GM23338 (cell line): Measurements from ENCODE around the gene NDUFA11. TPM values are rescaled to one million over a fixed set of nuclear protein-coding genes. Genes with fewer than 3 reads are reported as not detected.

Source experiments
- ATAC-seq: fragments of 200-7000 bp; cut with Tn5 transposase; 3 replicates; pipeline ENCODE4 v1.9.1; 2020
- DNase-seq: peaks from one replicate; pipeline ENCODE4 v3.0.0-alpha.2; 2015; ENCODE audit warnings: low spot score
- H2AFZ ChIP-seq: fragments of 200-600 bp; sonication (generic); 2 replicates; pipeline ENCODE4 v1.8.0; 2016; ENCODE audit warnings: antibody characterized with exemption, mild to moderate bottlenecking, moderate library complexity
- H3F3A ChIP-seq: fragments of 200-600 bp; sonication (generic); replicated peaks from 2 replicates; pipeline ENCODE4 v1.8.0; 2017; ENCODE audit warnings: antibody characterized with exemption, mixed run types, low read depth
- H3K27ac ChIP-seq: fragments of 200-600 bp; sonication (generic); 2 replicates; pipeline ENCODE4 v1.6.1; 2016; ENCODE audit warnings: low read depth
- H3K27me3 ChIP-seq: fragments of 200-600 bp; sonication (generic); 2 replicates; pipeline ENCODE4 v1.8.0; 2016; ENCODE audit warnings: mild to moderate bottlenecking, mixed run types, moderate library complexity; ENCODE audit not compliant: insufficient read depth
- H3K36me3 ChIP-seq: fragments of 200-600 bp; sonication (generic); 2 replicates; pipeline ENCODE4 v1.8.0; 2016; ENCODE audit warnings: mild to moderate bottlenecking; ENCODE audit not compliant: insufficient read depth
- H3K4me1 ChIP-seq: fragments of 200-600 bp; sonication (generic); 2 replicates; pipeline ENCODE4 v1.8.0; 2016; ENCODE audit warnings: mild to moderate bottlenecking, moderate library complexity; ENCODE audit not compliant: insufficient read depth
- H3K4me2 ChIP-seq: fragments of 200-600 bp; sonication (generic); 2 replicates; pipeline ENCODE4 v1.7.1; 2017; ENCODE audit warnings: mixed run types
- H3K4me3 ChIP-seq: fragments of 200-600 bp; sonication (generic); 2 replicates; pipeline ENCODE4 v1.6.1; 2016; ENCODE audit warnings: mixed run types
- H3K79me2 ChIP-seq: fragments of 200-600 bp; sonication (generic); replicated peaks from 2 replicates; pipeline ENCODE4 v1.8.0; 2017; ENCODE audit warnings: mild to moderate bottlenecking; ENCODE audit not compliant: insufficient read depth
- H3K9me2 ChIP-seq: fragments of 200-600 bp; sonication (generic); 2 replicates; pipeline ENCODE4 v1.8.0; 2017; ENCODE audit not compliant: insufficient read depth
- H4K20me1 ChIP-seq: fragments of 200-600 bp; sonication (generic); replicated peaks from 2 replicates; pipeline ENCODE4 v1.8.0; 2017; ENCODE audit warnings: mild to moderate bottlenecking; ENCODE audit not compliant: insufficient read depth
- H3K27ac Mint-ChIP-seq: 2 replicates; pipeline ENCODE4 v1.8.0; 2020; ENCODE audit warnings: inconsistent platforms, mild to moderate bottlenecking, moderate library complexity, mixed read lengths
- H3K27me3 Mint-ChIP-seq: 3 replicates; pipeline ENCODE4 v1.8.0; 2022; ENCODE audit warnings: low read depth, mild to moderate bottlenecking, moderate library complexity, mixed read lengths, inconsistent platforms; ENCODE audit not compliant: insufficient read depth, poor library complexity
- H3K36me3 Mint-ChIP-seq: 3 replicates; pipeline ENCODE4 v1.8.0; 2021; ENCODE audit warnings: low read depth, mild to moderate bottlenecking, inconsistent platforms, moderate library complexity, mixed read lengths
- H3K4me1 Mint-ChIP-seq: 3 replicates; pipeline ENCODE4 v1.8.0; 2020; ENCODE audit warnings: mild to moderate bottlenecking, inconsistent platforms, mixed read lengths
- H3K4me3 Mint-ChIP-seq: 3 replicates; pipeline ENCODE4 v1.8.0; 2021; ENCODE audit warnings: moderate library complexity, mild to moderate bottlenecking, inconsistent platforms, mixed read lengths
- H3K9me3 Mint-ChIP-seq: 3 replicates; pipeline ENCODE4 v1.8.0; 2020; ENCODE audit warnings: moderate library complexity, mild to moderate bottlenecking, inconsistent platforms, mixed read lengths
- CREB1 ChIP-seq: fragments of 250-450 bp; sonication (Bioruptor Pico); IDR thresholded peaks from 2 replicates; pipeline ENCODE4 v1.5.0; 2020; ENCODE audit warnings: low read depth, mild to moderate bottlenecking, moderate library complexity
- EZH2 ChIP-seq: fragments of 200-600 bp; sonication (generic); IDR thresholded peaks from one replicate; pipeline ENCODE4 v1.8.0; 2017; ENCODE audit warnings: antibody characterized with exemption, mild to moderate bottlenecking, low read depth; ENCODE audit not compliant: unreplicated experiment
- EZH2phosphoT487 ChIP-seq: fragments of 200-600 bp; sonication (generic); IDR thresholded peaks from one replicate; pipeline ENCODE4 v1.8.1; 2018; ENCODE audit warnings: antibody characterized with exemption; ENCODE audit not compliant: unreplicated experiment
- JUNB ChIP-seq: IDR thresholded peaks from one replicate; pipeline ENCODE4 v1.6.1; 2016; ENCODE audit warnings: antibody characterized with exemption; ENCODE audit not compliant: unreplicated experiment
- NANOG ChIP-seq: IDR thresholded peaks from 2 replicates; pipeline ENCODE4 v1.6.1; 2016; ENCODE audit warnings: antibody characterized with exemption, borderline replicate concordance
- POLR2AphosphoS5 ChIP-seq: IDR thresholded peaks from 2 replicates; pipeline ENCODE4 v1.6.1; 2016; ENCODE audit warnings: antibody characterized with exemption, low read depth
- STAT1 ChIP-seq: IDR thresholded peaks from one replicate; pipeline ENCODE4 v1.6.1; 2016; ENCODE audit warnings: antibody characterized with exemption; ENCODE audit not compliant: unreplicated experiment
- ZNF114 ChIP-seq: fragments of 250-450 bp; sonication (Bioruptor Pico); IDR thresholded peaks from 2 replicates; pipeline ENCODE4 v1.5.0; 2020; ENCODE audit warnings: mild to moderate bottlenecking, moderate library complexity
- ZNF331 ChIP-seq: fragments of 250-450 bp; sonication (Bioruptor Pico); IDR thresholded peaks from 2 replicates; pipeline ENCODE4 v1.5.0; 2020; ENCODE audit warnings: low read depth, mild to moderate bottlenecking, moderate library complexity
- polyA plus RNA-seq: library from polyadenylated mRNA; unstranded; fragments of >200 nt; fragmentation: Nextera tagmentation; extraction: Ambion mirVana; gene quantifications from 2 replicates; pipeline ENCODE4 v1.2.1, GENCODE V29; 2016
- total RNA-seq: library from RNA; depleted of rRNA; stranded (reverse); fragments of >200 nt; shearing (Covaris generic); gene quantifications from 2 replicates; pipeline ENCODE4 v1.2.3, GENCODE V29; 2014
- TF ChIP-seq, protein P1 (sequence below), 2 experiments: fragments of 200-600 bp in 1 of 2; sonication (generic) in 1 of 2; conservative IDR thresholded peaks; 2 replicates each; pipeline versions ENCODE4 v1.5.1 to v1.6.1; 2016 to 2017; ENCODE audit warnings: antibody characterized with exemption in 2 of 2, low read depth in 2 of 2, mild to moderate bottlenecking in 2 of 2, moderate library complexity in 1 of 2
- TF ChIP-seq, protein P2 (sequence below): fragments of 250-450 bp; sonication (Bioruptor Pico); IDR thresholded peaks from 2 replicates; pipeline ENCODE4 v1.5.0; 2020; ENCODE audit warnings: mild to moderate bottlenecking, moderate library complexity
- TF ChIP-seq, protein P3 (sequence below): IDR thresholded peaks from 2 replicates; pipeline ENCODE4 v1.6.1; 2016; ENCODE audit warnings: antibody characterized with exemption
- TF ChIP-seq, protein P4 (sequence below): IDR thresholded peaks from one replicate; pipeline ENCODE4 v1.6.1; 2018; ENCODE audit warnings: antibody characterized with exemption; ENCODE audit not compliant: unreplicated experiment

Gene NDUFA11
- total and polyA plus RNA-seq, 2 experiments from 2014 or later, result 171 to 523 TPM

DNA sequence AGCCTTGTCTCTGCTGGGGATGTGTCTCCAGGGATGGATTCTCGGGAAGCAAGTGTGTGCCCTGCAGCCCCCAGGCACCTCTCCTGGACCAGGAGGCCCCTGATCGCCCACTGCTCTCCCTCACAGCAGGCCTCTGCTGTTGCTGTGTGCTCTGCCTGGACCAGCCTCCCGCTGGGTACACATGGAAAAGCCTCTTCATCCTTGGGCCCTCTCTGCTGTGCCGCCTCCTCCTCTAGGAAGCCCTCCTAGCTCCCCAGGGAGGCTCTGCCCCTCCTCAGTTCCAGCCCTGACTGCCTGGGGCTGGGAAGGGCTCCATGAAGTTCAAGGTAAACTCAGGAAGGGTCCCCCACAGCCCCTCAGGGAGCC, 12.0 kb downstream of the NDUFA11 start:
- Histone ChIP-seq H3K9me2 (no peaks in the 10 kb centered on the region), H3K4me2 (0 out of 2 replicates have a peak overlapping the region, but pooled peaks have one; percentile 51), H3K36me3 (no peaks in the 10 kb centered on the region), H3F3A (no peaks in the 10 kb centered on the region), H3K79me2 (no peaks in the 10 kb centered on the region), H3K27me3 (no peaks in the 10 kb centered on the region), H3K27ac (no peak overlapping the region), H4K20me1 (no peaks in the 10 kb centered on the region; the same call in 1 of the 2 replicates), H3K4me1 (peaks cover 4% of the 10 kb centered on the region; the same call in 1 of the 2 replicates), H3K4me3 (no peak overlapping the region; the same call in 1 of the 2 replicates), H2AFZ (no peak overlapping the region)
- no peak for TF ChIP-seq NANOG
- TF ChIP-seq, protein P1, sequence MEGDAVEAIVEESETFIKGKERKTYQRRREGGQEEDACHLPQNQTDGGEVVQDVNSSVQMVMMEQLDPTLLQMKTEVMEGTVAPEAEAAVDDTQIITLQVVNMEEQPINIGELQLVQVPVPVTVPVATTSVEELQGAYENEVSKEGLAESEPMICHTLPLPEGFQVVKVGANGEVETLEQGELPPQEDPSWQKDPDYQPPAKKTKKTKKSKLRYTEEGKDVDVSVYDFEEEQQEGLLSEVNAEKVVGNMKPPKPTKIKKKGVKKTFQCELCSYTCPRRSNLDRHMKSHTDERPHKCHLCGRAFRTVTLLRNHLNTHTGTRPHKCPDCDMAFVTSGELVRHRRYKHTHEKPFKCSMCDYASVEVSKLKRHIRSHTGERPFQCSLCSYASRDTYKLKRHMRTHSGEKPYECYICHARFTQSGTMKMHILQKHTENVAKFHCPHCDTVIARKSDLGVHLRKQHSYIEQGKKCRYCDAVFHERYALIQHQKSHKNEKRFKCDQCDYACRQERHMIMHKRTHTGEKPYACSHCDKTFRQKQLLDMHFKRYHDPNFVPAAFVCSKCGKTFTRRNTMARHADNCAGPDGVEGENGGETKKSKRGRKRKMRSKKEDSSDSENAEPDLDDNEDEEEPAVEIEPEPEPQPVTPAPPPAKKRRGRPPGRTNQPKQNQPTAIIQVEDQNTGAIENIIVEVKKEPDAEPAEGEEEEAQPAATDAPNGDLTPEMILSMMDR (conservative IDR thresholded peaks at IDR 0.05; ENCODE audit: low read depth in 2 of 2), result no peak
- TF ChIP-seq EZH2phosphoT487, result no peak
- no peak for TF ChIP-seq JUNB
- TF ChIP-seq EZH2, result no peak
- no peak for TF ChIP-seq POLR2AphosphoS5
- TF ChIP-seq, protein P2, sequence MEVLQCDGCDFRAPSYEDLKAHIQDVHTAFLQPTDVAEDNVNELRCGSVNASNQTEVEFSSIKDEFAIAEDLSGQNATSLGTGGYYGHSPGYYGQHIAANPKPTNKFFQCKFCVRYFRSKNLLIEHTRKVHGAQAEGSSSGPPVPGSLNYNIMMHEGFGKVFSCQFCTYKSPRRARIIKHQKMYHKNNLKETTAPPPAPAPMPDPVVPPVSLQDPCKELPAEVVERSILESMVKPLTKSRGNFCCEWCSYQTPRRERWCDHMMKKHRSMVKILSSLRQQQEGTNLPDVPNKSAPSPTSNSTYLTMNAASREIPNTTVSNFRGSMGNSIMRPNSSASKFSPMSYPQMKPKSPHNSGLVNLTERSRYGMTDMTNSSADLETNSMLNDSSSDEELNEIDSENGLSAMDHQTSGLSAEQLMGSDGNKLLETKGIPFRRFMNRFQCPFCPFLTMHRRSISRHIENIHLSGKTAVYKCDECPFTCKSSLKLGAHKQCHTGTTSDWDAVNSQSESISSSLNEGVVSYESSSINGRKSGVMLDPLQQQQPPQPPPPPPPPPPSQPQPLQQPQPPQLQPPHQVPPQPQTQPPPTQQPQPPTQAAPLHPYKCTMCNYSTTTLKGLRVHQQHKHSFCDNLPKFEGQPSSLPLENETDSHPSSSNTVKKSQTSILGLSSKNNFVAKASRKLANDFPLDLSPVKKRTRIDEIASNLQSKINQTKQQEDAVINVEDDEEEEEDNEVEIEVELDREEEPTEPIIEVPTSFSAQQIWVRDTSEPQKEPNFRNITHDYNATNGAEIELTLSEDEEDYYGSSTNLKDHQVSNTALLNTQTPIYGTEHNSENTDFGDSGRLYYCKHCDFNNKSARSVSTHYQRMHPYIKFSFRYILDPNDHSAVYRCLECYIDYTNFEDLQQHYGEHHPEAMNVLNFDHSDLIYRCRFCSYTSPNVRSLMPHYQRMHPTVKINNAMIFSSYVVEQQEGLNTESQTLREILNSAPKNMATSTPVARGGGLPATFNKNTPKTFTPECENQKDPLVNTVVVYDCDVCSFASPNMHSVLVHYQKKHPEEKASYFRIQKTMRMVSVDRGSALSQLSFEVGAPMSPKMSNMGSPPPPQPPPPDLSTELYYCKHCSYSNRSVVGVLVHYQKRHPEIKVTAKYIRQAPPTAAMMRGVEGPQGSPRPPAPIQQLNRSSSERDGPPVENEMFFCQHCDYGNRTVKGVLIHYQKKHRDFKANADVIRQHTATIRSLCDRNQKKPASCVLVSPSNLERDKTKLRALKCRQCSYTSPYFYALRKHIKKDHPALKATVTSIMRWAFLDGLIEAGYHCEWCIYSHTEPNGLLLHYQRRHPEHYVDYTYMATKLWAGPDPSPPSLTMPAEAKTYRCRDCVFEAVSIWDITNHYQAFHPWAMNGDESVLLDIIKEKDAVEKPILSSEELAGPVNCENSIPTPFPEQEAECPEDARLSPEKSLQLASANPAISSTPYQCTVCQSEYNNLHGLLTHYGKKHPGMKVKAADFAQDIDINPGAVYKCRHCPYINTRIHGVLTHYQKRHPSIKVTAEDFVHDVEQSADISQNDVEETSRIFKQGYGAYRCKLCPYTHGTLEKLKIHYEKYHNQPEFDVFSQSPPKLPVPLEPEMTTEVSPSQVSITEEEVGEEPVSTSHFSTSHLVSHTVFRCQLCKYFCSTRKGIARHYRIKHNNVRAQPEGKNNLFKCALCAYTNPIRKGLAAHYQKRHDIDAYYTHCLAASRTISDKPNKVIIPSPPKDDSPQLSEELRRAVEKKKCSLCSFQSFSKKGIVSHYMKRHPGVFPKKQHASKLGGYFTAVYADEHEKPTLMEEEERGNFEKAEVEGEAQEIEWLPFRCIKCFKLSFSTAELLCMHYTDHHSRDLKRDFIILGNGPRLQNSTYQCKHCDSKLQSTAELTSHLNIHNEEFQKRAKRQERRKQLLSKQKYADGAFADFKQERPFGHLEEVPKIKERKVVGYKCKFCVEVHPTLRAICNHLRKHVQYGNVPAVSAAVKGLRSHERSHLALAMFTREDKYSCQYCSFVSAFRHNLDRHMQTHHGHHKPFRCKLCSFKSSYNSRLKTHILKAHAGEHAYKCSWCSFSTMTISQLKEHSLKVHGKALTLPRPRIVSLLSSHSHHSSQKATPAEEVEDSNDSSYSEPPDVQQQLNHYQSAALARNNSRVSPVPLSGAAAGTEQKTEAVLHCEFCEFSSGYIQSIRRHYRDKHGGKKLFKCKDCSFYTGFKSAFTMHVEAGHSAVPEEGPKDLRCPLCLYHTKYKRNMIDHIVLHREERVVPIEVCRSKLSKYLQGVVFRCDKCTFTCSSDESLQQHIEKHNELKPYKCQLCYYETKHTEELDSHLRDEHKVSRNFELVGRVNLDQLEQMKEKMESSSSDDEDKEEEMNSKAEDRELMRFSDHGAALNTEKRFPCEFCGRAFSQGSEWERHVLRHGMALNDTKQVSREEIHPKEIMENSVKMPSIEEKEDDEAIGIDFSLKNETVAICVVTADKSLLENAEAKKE, result no peak
- no peak for TF ChIP-seq STAT1
- no peak for TF ChIP-seq ZNF331
- TF ChIP-seq, protein P3, sequence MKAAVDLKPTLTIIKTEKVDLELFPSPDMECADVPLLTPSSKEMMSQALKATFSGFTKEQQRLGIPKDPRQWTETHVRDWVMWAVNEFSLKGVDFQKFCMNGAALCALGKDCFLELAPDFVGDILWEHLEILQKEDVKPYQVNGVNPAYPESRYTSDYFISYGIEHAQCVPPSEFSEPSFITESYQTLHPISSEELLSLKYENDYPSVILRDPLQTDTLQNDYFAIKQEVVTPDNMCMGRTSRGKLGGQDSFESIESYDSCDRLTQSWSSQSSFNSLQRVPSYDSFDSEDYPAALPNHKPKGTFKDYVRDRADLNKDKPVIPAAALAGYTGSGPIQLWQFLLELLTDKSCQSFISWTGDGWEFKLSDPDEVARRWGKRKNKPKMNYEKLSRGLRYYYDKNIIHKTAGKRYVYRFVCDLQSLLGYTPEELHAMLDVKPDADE, result no peak
- TF ChIP-seq CREB1, result no peak
- no peak for TF ChIP-seq ZNF114 (CRISPR knock-in tag)
- TF ChIP-seq, protein P4, sequence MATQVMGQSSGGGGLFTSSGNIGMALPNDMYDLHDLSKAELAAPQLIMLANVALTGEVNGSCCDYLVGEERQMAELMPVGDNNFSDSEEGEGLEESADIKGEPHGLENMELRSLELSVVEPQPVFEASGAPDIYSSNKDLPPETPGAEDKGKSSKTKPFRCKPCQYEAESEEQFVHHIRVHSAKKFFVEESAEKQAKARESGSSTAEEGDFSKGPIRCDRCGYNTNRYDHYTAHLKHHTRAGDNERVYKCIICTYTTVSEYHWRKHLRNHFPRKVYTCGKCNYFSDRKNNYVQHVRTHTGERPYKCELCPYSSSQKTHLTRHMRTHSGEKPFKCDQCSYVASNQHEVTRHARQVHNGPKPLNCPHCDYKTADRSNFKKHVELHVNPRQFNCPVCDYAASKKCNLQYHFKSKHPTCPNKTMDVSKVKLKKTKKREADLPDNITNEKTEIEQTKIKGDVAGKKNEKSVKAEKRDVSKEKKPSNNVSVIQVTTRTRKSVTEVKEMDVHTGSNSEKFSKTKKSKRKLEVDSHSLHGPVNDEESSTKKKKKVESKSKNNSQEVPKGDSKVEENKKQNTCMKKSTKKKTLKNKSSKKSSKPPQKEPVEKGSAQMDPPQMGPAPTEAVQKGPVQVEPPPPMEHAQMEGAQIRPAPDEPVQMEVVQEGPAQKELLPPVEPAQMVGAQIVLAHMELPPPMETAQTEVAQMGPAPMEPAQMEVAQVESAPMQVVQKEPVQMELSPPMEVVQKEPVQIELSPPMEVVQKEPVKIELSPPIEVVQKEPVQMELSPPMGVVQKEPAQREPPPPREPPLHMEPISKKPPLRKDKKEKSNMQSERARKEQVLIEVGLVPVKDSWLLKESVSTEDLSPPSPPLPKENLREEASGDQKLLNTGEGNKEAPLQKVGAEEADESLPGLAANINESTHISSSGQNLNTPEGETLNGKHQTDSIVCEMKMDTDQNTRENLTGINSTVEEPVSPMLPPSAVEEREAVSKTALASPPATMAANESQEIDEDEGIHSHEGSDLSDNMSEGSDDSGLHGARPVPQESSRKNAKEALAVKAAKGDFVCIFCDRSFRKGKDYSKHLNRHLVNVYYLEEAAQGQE, result no peak
- ATAC-seq (peak; percentile 22), DNase-seq (no peak)
- Mint-ChIP-seq H3K9me3 (no peaks in the 10 kb centered on the region), H3K36me3 (peaks cover 4% of the 10 kb centered on the region; the same call in 2 of the 3 replicates), H3K4me3 (no peak overlapping the region), H3K4me1 (no peaks in the 10 kb centered on the region; the same call in 1 of the 3 replicates), H3K27ac (no peak overlapping the region), H3K27me3 (peaks cover 8% of the 10 kb centered on the region)
